WTC11 (cell line): ENCODE data around the gene GSTP1. TPM values are rescaled to one million over a fixed set of nuclear protein-coding genes. Genes with fewer than 3 reads are reported as not detected.
A peak's percentile ranks its signal among the peaks of the same experiment; 100 is the strongest.

Source experiments
- ATAC-seq: fragments of 200-7000 bp; cut with Tn5 transposase; 2 replicates; pipeline ENCODE4 v1.10.0; 2021; ENCODE audit warnings: mild to moderate bottlenecking, moderate library complexity
- CTCF ChIA-PET: fragments of 300-600 bp; sonication (Branson Sonifier 250); formaldehyde crosslinking; loops from one replicate; lab custom pipeline; 2021; ENCODE audit warnings: antibody characterized with exemption; lab: Charles Lee
- POLR2A ChIA-PET: fragments of 350-600 bp; sonication (Branson Sonifier 250); formaldehyde crosslinking; loops from one replicate; lab custom pipeline; 2021; ENCODE audit warnings: antibody characterized with exemption; lab: Charles Lee
- DNase-seq: peaks from one replicate; pipeline ENCODE4 v3.0.0; 2021; ENCODE audit warnings: low spot score
- H3K27ac Mint-ChIP-seq: 2 replicates; pipeline ENCODE4 v1.8.0; 2021; ENCODE audit warnings: mixed read lengths
- H3K27me3 Mint-ChIP-seq: 2 replicates; pipeline ENCODE4 v1.8.0; 2021; ENCODE audit warnings: low read depth, mild to moderate bottlenecking, moderate library complexity, mixed read lengths
- H3K36me3 Mint-ChIP-seq: 2 replicates; pipeline ENCODE4 v1.8.0; 2021; ENCODE audit warnings: mixed read lengths
- H3K4me1 Mint-ChIP-seq: 2 replicates; pipeline ENCODE4 v1.8.0; 2022; ENCODE audit warnings: mixed read lengths
- H3K4me3 Mint-ChIP-seq: 2 replicates; pipeline ENCODE4 v1.8.0; 2021; ENCODE audit warnings: mild to moderate bottlenecking, moderate library complexity, mixed read lengths
- H3K9me3 Mint-ChIP-seq: 2 replicates; pipeline ENCODE4 v1.8.0; 2021; ENCODE audit warnings: mixed read lengths
- CREM ChIP-seq: sonication (generic); formaldehyde crosslinking; IDR thresholded peaks from 2 replicates; pipeline ENCODE4 v1.8.1; 2022; ENCODE audit warnings: mild to moderate bottlenecking, missing genetic modification reagents, moderate library complexity
- CTCF ChIP-seq: fragments of 200-600 bp; IDR thresholded peaks from 2 replicates; pipeline ENCODE4 v1.8.0; 2022; ENCODE audit warnings: antibody characterized with exemption
- E2F1 ChIP-seq: sonication (generic); formaldehyde crosslinking; IDR thresholded peaks from 2 replicates; pipeline ENCODE4 v1.8.0; 2022; ENCODE audit warnings: mild to moderate bottlenecking, missing genetic modification reagents
- JAZF1 ChIP-seq: fragments of 250-450 bp; sonication (Bioruptor Pico); IDR thresholded peaks from 2 replicates; pipeline ENCODE4 v1.9.0; 2021; ENCODE audit warnings: moderate library complexity, mild to moderate bottlenecking, inconsistent platforms
- TP53 ChIP-seq: sonication (generic); formaldehyde crosslinking; IDR thresholded peaks from 2 replicates; pipeline ENCODE4 v1.8.1; 2023; ENCODE audit warnings: mild to moderate bottlenecking, missing genetic modification reagents
- USF1 ChIP-seq: sonication (generic); formaldehyde crosslinking; IDR thresholded peaks from 2 replicates; pipeline ENCODE4 v1.8.0; 2022; ENCODE audit warnings: mild to moderate bottlenecking, missing genetic modification reagents
- USF2 ChIP-seq: sonication (generic); formaldehyde crosslinking; IDR thresholded peaks from 2 replicates; pipeline ENCODE4 v1.8.1; 2023; ENCODE audit warnings: mild to moderate bottlenecking, missing genetic modification reagents, moderate library complexity
- ZNF425 ChIP-seq: fragments of 250-450 bp; sonication (Bioruptor Pico); conservative IDR thresholded peaks from 2 replicates; pipeline ENCODE4 v1.9.0; 2021; ENCODE audit warnings: mild to moderate bottlenecking
- ZNF671 ChIP-seq: fragments of 250-450 bp; sonication (Bioruptor Pico); IDR thresholded peaks from 2 replicates; pipeline ENCODE4 v1.8.0; 2021; ENCODE audit warnings: mild to moderate bottlenecking
- total RNA-seq: library from RNA; stranded (reverse); gene quantifications from 3 replicates; pipeline ENCODE4 v1.2.3, GENCODE V29; 2021
- TF ChIP-seq, protein P1 (sequence below): fragments of 250-450 bp; sonication (Bioruptor Pico); IDR thresholded peaks from 2 replicates; pipeline ENCODE4 v1.9.0; 2021; ENCODE audit warnings: mild to moderate bottlenecking
- TF ChIP-seq, protein P2 (sequence below): sonication (generic); formaldehyde crosslinking; IDR thresholded peaks from 2 replicates; pipeline ENCODE4 v1.8.1; 2023; ENCODE audit warnings: mild to moderate bottlenecking, missing genetic modification reagents, borderline replicate concordance

The GSTP1 gene
- total RNA-seq, 1 experiment from 2014 or later: 1,452 TPM

- Mint-ChIP-seq H3K27ac (peak overlapping the region; percentile 88), H3K4me1 (peaks cover 38% of the 10 kb centered on the region), H3K36me3 (peaks cover 32% of the 10 kb centered on the region), H3K27me3 (peaks cover 10% of the 10 kb centered on the region), H3K9me3 (peaks cover 10% of the 10 kb centered on the region; the same call in 1 of the 2 replicates), H3K4me3 (no peak overlapping the region)
- POLR2A ChIA-PET: no interaction called here
- no peak for DNase-seq
- CTCF ChIA-PET: interaction anchor here (1.0 to 1.4 kb wide), 3 partner anchors 13 to 54 kb away, joined by 3 to 8 read pairs (median 4); no protein-coding TSS in a partner anchor
- no peak for TF ChIP-seq E2F1 (CRISPR knock-in tag)
- TF ChIP-seq, protein P1, sequence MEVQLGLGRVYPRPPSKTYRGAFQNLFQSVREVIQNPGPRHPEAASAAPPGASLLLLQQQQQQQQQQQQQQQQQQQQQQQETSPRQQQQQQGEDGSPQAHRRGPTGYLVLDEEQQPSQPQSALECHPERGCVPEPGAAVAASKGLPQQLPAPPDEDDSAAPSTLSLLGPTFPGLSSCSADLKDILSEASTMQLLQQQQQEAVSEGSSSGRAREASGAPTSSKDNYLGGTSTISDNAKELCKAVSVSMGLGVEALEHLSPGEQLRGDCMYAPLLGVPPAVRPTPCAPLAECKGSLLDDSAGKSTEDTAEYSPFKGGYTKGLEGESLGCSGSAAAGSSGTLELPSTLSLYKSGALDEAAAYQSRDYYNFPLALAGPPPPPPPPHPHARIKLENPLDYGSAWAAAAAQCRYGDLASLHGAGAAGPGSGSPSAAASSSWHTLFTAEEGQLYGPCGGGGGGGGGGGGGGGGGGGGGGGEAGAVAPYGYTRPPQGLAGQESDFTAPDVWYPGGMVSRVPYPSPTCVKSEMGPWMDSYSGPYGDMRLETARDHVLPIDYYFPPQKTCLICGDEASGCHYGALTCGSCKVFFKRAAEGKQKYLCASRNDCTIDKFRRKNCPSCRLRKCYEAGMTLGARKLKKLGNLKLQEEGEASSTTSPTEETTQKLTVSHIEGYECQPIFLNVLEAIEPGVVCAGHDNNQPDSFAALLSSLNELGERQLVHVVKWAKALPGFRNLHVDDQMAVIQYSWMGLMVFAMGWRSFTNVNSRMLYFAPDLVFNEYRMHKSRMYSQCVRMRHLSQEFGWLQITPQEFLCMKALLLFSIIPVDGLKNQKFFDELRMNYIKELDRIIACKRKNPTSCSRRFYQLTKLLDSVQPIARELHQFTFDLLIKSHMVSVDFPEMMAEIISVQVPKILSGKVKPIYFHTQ (CRISPR knock-in tag): no peak
- TF ChIP-seq CREM: no peak
- TF ChIP-seq USF1 (CRISPR knock-in tag): peak; percentile 43; the same call in 1 of the 2 replicates
- no peak for TF ChIP-seq TP53
- TF ChIP-seq, protein P2, sequence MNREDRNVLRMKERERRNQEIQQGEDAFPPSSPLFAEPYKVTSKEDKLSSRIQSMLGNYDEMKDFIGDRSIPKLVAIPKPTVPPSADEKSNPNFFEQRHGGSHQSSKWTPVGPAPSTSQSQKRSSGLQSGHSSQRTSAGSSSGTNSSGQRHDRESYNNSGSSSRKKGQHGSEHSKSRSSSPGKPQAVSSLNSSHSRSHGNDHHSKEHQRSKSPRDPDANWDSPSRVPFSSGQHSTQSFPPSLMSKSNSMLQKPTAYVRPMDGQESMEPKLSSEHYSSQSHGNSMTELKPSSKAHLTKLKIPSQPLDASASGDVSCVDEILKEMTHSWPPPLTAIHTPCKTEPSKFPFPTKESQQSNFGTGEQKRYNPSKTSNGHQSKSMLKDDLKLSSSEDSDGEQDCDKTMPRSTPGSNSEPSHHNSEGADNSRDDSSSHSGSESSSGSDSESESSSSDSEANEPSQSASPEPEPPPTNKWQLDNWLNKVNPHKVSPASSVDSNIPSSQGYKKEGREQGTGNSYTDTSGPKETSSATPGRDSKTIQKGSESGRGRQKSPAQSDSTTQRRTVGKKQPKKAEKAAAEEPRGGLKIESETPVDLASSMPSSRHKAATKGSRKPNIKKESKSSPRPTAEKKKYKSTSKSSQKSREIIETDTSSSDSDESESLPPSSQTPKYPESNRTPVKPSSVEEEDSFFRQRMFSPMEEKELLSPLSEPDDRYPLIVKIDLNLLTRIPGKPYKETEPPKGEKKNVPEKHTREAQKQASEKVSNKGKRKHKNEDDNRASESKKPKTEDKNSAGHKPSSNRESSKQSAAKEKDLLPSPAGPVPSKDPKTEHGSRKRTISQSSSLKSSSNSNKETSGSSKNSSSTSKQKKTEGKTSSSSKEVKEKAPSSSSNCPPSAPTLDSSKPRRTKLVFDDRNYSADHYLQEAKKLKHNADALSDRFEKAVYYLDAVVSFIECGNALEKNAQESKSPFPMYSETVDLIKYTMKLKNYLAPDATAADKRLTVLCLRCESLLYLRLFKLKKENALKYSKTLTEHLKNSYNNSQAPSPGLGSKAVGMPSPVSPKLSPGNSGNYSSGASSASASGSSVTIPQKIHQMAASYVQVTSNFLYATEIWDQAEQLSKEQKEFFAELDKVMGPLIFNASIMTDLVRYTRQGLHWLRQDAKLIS (CRISPR knock-in tag): no peak
- TF ChIP-seq CTCF: no peak
- TF ChIP-seq ZNF425 (CRISPR knock-in tag): no peak
- peak; percentile 64 for TF ChIP-seq USF2 (CRISPR knock-in tag)
- TF ChIP-seq ZNF671: no peak
- TF ChIP-seq JAZF1 (CRISPR knock-in tag): no peak
- ATAC-seq: no peak
Measured at GRCh38 chr11:67626970-67627369, 43.4 kb downstream of the GSTP1 start.
